Mesothelial cell of epicardium (in vitro differentiated cells): ENCODE measurements around the gene ACER3. TPM values are rescaled to one million over a fixed set of nuclear protein-coding genes. Genes with fewer than 3 reads are reported as not detected.
A peak's percentile ranks its signal among the peaks of the same experiment; 100 is the strongest.

Experiments
- DNase-seq, 2 experiments: peaks; one replicate each; pipeline ENCODE4 v3.0.0; 2021; ENCODE audit warnings: low spot score in 2 of 2; ENCODE audit not compliant: unreplicated experiment in 2 of 2
- H3K27ac Mint-ChIP-seq: 2 replicates; pipeline ENCODE4 v1.8.0; 2021; ENCODE audit warnings: mixed read lengths
- H3K27me3 Mint-ChIP-seq: 2 replicates; pipeline ENCODE4 v1.8.0; 2021; ENCODE audit warnings: low read depth, mixed read lengths
- H3K36me3 Mint-ChIP-seq: 2 replicates; pipeline ENCODE4 v1.8.0; 2021; ENCODE audit warnings: mixed read lengths
- H3K4me1 Mint-ChIP-seq: 2 replicates; pipeline ENCODE4 v1.8.0; 2021; ENCODE audit warnings: mixed read lengths
- H3K4me3 Mint-ChIP-seq: 2 replicates; pipeline ENCODE4 v1.8.0; 2021; ENCODE audit warnings: mild to moderate bottlenecking, moderate library complexity, mixed read lengths
- H3K9me3 Mint-ChIP-seq: 2 replicates; pipeline ENCODE4 v1.8.0; 2021; ENCODE audit warnings: mixed read lengths
- total RNA-seq: library from RNA; stranded (reverse); gene quantifications from 3 replicates; pipeline ENCODE4 v1.2.1, GENCODE V29; 2021
- TF ChIP-seq, protein P1 (sequence below): fragments of 200-600 bp; sonication (generic); IDR thresholded peaks from one replicate; pipeline ENCODE4 v1.5.0; 2021; ENCODE audit warnings: antibody characterized with exemption; ENCODE audit not compliant: unreplicated experiment

Gene ACER3
- total RNA-seq, 1 donor from 2014 or later, result 17.5 TPM

- Mint-ChIP-seq H3K9me3 (no peaks in the 10 kb centered on the region), H3K4me3 (no peak overlapping the region), H3K36me3 (no peaks in the 10 kb centered on the region), H3K27me3 (peaks cover 2% of the 10 kb centered on the region), H3K27ac (no peak overlapping the region), H3K4me1 (peaks cover 2% of the 10 kb centered on the region)
- TF ChIP-seq, protein P1, sequence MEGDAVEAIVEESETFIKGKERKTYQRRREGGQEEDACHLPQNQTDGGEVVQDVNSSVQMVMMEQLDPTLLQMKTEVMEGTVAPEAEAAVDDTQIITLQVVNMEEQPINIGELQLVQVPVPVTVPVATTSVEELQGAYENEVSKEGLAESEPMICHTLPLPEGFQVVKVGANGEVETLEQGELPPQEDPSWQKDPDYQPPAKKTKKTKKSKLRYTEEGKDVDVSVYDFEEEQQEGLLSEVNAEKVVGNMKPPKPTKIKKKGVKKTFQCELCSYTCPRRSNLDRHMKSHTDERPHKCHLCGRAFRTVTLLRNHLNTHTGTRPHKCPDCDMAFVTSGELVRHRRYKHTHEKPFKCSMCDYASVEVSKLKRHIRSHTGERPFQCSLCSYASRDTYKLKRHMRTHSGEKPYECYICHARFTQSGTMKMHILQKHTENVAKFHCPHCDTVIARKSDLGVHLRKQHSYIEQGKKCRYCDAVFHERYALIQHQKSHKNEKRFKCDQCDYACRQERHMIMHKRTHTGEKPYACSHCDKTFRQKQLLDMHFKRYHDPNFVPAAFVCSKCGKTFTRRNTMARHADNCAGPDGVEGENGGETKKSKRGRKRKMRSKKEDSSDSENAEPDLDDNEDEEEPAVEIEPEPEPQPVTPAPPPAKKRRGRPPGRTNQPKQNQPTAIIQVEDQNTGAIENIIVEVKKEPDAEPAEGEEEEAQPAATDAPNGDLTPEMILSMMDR, result no peak
- no peak for DNase-seq
Measured at GRCh38 chr11:76835928-76836612, 24.6 kb upstream of the ACER3 start.

DNA sequence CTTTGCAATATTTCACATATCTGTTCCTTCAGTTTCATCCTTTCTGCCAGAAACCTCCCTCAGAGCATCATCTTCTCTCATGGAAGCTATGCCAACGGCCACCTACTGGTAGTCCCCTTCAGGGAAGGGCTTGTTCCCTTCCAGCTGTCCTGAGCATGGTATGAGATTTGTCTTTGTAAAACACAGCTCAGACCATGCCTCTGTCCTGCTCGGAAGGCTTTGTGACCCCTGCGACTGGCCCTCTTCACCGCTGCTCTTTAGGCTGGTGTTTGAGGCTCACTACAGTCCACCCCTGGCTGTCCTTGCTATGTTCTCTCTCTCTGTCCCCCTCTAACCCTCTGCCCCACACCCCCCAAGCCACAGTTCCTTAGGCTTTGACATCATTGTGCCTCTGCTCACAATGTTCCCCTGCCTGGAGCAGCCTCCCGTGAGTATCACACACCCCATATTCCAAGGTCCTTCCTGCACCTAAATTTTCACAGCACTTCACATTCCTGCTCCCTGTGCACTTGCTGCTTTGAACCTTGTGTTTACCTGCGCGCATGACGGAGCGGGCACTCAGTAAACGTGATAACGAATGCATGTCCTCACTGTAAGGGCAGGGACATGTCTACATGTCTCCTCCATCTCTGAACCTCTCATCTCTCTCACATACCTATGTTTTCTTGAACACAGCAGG lies 24.0 kb upstream of the ACER3 start:
- no peak for DNase-seq
- no peaks in the 10 kb centered on the region for H3K9me3 Mint-ChIP-seq
- H3K27ac Mint-ChIP-seq, result no peak overlapping the region
- peaks cover 2% of the 10 kb centered on the region for H3K4me1 Mint-ChIP-seq
- H3K4me3 Mint-ChIP-seq, result no peak overlapping the region
- TF ChIP-seq, protein P1, result no peak
- no peaks in the 10 kb centered on the region for H3K36me3 Mint-ChIP-seq
- peaks cover 7% of the 10 kb centered on the region for H3K27me3 Mint-ChIP-seq

DNA sequence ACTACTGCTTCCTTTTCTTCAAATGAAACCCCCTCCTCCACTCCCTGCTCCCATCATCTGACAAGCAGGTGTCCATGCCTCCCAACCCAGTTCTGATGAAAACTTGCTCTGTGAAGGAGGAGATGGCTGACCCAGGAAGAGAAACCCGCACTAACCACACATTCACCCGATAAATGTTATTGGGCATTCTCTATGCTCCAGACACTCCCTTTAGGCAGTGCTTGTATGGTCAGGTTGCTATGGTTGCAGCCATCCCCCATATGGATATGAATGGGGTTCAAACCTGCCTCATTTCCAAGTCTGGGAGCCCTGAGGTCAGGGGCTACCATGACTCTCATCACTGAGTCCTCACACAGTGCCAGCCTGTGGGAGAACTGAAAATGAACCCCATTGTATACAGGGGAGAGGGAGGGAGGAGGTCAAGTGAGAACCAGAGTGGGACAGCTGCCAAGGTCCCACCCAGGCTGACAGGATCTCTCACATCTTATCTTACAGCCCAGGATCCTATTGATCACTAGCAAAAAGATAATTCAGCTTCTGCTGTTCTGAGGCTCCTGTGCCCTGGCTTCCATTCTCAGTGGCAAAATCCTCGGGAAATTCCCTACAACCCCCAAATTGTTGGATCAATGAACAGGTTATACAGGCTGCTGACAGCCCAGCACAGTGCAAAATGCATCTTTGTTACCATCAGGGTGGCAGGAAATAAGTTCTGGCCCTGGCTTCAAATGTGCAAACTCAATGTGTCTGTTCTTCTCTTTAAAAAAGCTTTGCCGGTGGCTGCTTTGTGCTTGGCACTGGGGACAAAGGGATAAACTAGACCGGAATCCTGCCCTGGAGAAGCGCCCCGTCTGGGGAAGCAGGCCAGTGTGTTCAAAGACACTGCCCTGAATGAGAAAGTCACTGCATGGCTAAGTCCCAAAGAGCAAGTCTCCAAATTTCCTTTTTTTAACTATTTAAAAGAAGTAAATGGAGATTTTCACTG lies 22.7 kb upstream of the ACER3 start:
- Mint-ChIP-seq H3K4me1 (peaks cover 2% of the 10 kb centered on the region), H3K4me3 (no peak overlapping the region), H3K9me3 (no peaks in the 10 kb centered on the region), H3K27me3 (peaks cover 11% of the 10 kb centered on the region), H3K36me3 (no peaks in the 10 kb centered on the region), H3K27ac (no peak overlapping the region)
- DNase-seq, result no peak
- TF ChIP-seq, protein P1, result no peak

DNA sequence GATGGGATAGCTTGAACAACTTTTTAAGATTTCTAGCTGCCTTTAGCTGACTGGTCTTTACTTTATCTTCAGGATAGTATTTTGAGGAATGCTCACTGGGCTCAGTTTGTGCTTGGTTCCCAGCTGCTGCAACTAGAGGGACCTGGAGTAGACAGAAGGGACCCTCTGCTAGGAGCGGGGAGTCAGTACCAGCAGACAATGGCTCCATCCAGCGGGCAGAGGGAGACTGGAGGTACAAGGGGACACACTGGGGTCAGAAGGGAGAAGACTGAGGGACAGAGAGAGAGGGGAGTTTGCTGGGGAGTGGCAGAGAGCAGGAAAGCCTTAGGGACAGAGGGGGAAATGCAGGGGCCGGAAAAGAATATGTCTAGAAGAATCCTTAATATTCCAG lies 22.0 kb upstream of the ACER3 start:
- Mint-ChIP-seq H3K27ac (peak overlapping the region; percentile 24), H3K27me3 (peaks cover 11% of the 10 kb centered on the region), H3K36me3 (no peaks in the 10 kb centered on the region), H3K9me3 (no peaks in the 10 kb centered on the region), H3K4me1 (peaks cover 2% of the 10 kb centered on the region), H3K4me3 (no peak overlapping the region)
- TF ChIP-seq, protein P1, result no peak
- DNase-seq, result no peak

- Mint-ChIP-seq H3K27me3 (peaks cover 11% of the 10 kb centered on the region), H3K4me1 (peaks cover 2% of the 10 kb centered on the region), H3K9me3 (peaks cover 2% of the 10 kb centered on the region), H3K27ac (no peak overlapping the region), H3K36me3 (no peaks in the 10 kb centered on the region), H3K4me3 (no peak overlapping the region)
- TF ChIP-seq, protein P1, result no peak
- no peak for DNase-seq
Measured at GRCh38 chr11:76839311-76839710, 21.4 kb upstream of the ACER3 start.
